Naive B cell (primary cell): ENCODE data around the gene PITPNB. TPM values are rescaled to one million over a fixed set of nuclear protein-coding genes. Genes with fewer than 3 reads are reported as not detected.

Source experiments
- ATAC-seq, 2 donors: fragments of 150-1000 bp; cut with Tn5 transposase; 2 replicates each; pipeline ENCODE4 v1.10.0; 2021; ENCODE audit warnings: low read depth in 2 of 2, mild to moderate bottlenecking in 2 of 2, moderate library complexity in 2 of 2
- DNase-seq: peaks from one replicate; pipeline ENCODE4 v3.0.0; 2022
- H3K27ac Mint-ChIP-seq, 6 donors: one replicate each; pipeline ENCODE4 v1.8.0; 2020 to 2022; ENCODE audit warnings: mild to moderate bottlenecking in 6 of 6, mixed read lengths in 6 of 6, moderate library complexity in 5 of 6, inconsistent platforms in 2 of 6
- H3K27me3 Mint-ChIP-seq, 3 donors: one replicate each; pipeline ENCODE4 v1.8.0; 2021 to 2022; ENCODE audit warnings: mixed read lengths in 3 of 3, mild to moderate bottlenecking in 1 of 3
- H3K36me3 Mint-ChIP-seq, 2 donors: one replicate each; pipeline ENCODE4 v1.8.0; 2020 to 2022; ENCODE audit warnings: mixed read lengths in 2 of 2, inconsistent platforms in 1 of 2, mild to moderate bottlenecking in 1 of 2
- H3K4me1 Mint-ChIP-seq, 3 donors: one replicate each; pipeline ENCODE4 v1.8.0; 2020 to 2022; ENCODE audit warnings: mixed read lengths in 3 of 3, inconsistent platforms in 1 of 3, mild to moderate bottlenecking in 1 of 3, moderate library complexity in 1 of 3
- H3K4me3 Mint-ChIP-seq, 8 donors: one replicate each; pipeline ENCODE4 v1.8.0; 2020 to 2022; ENCODE audit warnings: mild to moderate bottlenecking in 8 of 8, mixed read lengths in 8 of 8, moderate library complexity in 8 of 8, inconsistent platforms in 2 of 8
- H3K9me3 Mint-ChIP-seq, 7 donors: one replicate each; pipeline ENCODE4 v1.8.0; 2020 to 2022; ENCODE audit warnings: mixed read lengths in 7 of 7, mild to moderate bottlenecking in 5 of 7, inconsistent platforms in 2 of 7, moderate library complexity in 1 of 7
- polyA plus RNA-seq, 6 donors: library from polyadenylated mRNA; unstranded; fragments of 300-500 nt; fragmentation: Illumina TruSeq; gene quantifications; one replicate each; pipeline ENCODE4 v1.2.3, GENCODE V29; 2021; ENCODE audit warnings: low read depth in 6 of 6

The PITPNB gene
- polyA plus RNA-seq, 6 donors from 2014 or later = 55.7 to 77.5 (median 67.3) TPM

DNA sequence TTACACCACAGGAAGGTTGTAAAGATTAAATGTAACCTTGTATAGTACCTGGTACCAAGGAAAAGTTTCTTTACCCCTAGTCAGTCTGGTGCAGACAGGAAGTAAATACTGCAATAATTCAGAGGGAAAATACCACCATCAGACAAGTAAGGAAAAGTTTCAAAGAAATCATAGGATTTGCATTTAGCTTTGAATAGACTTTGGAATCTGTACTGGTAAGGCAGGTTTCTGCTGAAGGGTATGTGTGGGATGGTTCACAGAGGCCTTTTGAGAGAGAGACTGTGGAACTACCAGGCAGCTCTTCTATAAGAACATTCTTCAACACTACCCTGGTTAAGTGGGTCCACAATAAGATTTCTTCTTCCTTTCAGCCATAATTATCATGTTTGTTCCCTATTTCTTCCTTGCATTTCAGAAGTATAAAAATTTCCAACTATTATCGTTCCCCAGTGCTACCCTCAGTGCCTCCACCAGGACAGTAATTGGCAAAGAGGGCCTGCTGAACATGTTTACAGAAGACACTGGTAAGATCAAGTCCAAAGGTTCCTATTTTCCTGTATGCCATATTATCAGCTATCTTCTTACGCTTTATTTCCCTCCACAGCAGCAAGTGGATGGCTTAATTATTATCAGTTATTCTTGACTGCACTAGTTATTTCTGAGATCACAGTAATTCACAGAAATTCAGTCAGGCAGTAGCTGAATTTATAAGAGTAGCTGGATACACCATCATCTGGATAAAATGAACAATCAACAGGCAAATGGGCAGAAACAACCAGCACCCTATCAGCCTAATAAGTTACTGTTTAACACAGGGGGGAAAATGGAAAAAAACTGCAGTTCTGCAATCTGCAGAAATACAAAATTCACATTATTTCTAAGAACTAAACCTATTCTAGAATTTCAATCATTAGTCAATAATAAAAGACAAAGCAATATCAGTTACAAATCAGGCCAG, 48.5 kb downstream of the PITPNB start:
- ATAC-seq = no peak
- no peaks in the 10 kb centered on the region for H3K9me3 Mint-ChIP-seq
- H3K27ac Mint-ChIP-seq = peak overlapping the region in 3 of 6 donors; percentile 6 to 53 (median 8)
- H3K36me3 Mint-ChIP-seq = peaks cover 7 to 14% of the 10 kb centered on the region in 2 donors
- DNase-seq = no peak
- H3K4me1 Mint-ChIP-seq = peaks cover 12 to 25% (median 20%) of the 10 kb centered on the region in 3 donors
- H3K27me3 Mint-ChIP-seq = no peaks in the 10 kb centered on the region
- H3K4me3 Mint-ChIP-seq = no peak overlapping the region

DNA sequence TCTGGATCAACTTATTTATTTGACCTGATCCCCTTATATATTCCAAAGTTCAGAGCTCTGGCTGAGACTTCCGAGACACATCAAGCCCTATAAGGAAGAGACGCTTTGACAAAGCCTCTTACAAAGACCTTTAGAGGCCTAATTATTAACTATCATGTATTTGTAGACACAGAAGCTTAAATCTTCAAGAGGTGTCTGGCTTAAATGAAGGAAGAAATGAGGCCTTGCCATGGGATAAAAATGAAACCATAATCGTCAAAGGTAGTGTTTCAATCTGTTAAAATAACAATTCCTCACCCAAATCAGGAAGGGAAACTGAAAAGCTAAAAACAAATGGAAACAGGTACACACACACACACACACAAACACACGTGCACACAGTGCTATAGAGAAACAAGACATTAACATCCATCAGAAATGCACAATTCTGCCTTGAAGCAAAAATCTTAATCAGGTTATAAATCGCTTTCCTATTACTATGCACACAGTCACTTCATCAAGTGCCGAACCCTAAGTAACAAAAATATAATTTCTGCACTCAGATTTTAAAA, 50.2 kb downstream of the PITPNB start:
- Mint-ChIP-seq H3K27ac (peak overlapping the region in 3 of 6 donors; percentile 1 to 69 (median 27)), H3K36me3 (peaks cover 7 to 14% of the 10 kb centered on the region in 2 donors)

GRCh38 chr22:27867953-27868731, 50.9 kb downstream of the PITPNB start:
- Mint-ChIP-seq H3K4me1 (peaks cover 9 to 25% (median 12%) of the 10 kb centered on the region in 3 donors), H3K27ac (peak overlapping the region in 3 of 6 donors; percentile 1 to 77 (median 17)), H3K9me3 (no peaks in the 10 kb centered on the region), H3K4me3 (no peak overlapping the region), H3K27me3 (no peaks in the 10 kb centered on the region), H3K36me3 (peaks cover 7 to 14% of the 10 kb centered on the region in 2 donors)
- no peak for ATAC-seq
- no peak for DNase-seq

More for the DNA sequence above, 50.2 kb downstream of the PITPNB start:
- ATAC-seq (no peak), DNase-seq (no peak)
- Mint-ChIP-seq H3K27me3 (no peaks in the 10 kb centered on the region), H3K4me3 (no peak overlapping the region), H3K9me3 (no peaks in the 10 kb centered on the region), H3K4me1 (peaks cover 9 to 25% (median 12%) of the 10 kb centered on the region in 3 donors)

- Mint-ChIP-seq H3K4me3 (no peak overlapping the region), H3K27ac (peak overlapping the region in 4 of 6 donors; percentile 1 to 85 (median 70)), H3K27me3 (no peaks in the 10 kb centered on the region), H3K9me3 (no peaks in the 10 kb centered on the region), H3K4me1 (peaks cover 9 to 25% (median 12%) of the 10 kb centered on the region in 3 donors), H3K36me3 (peaks cover 7 to 14% of the 10 kb centered on the region in 2 donors)
- ATAC-seq (no peak), DNase-seq (no peak)
Measured at GRCh38 chr22:27867085-27867952, 51.7 kb downstream of the PITPNB start.

- no peaks in the 10 kb centered on the region for H3K27me3 Mint-ChIP-seq
- H3K36me3 Mint-ChIP-seq = peaks cover 7 to 18% of the 10 kb centered on the region in 2 donors
- H3K4me3 Mint-ChIP-seq = no peak overlapping the region
- no peaks in the 10 kb centered on the region for H3K9me3 Mint-ChIP-seq
- no peak for ATAC-seq
- H3K4me1 Mint-ChIP-seq = peaks cover 9 to 23% (median 10%) of the 10 kb centered on the region in 3 donors
- DNase-seq = no peak
- peak overlapping the region in 3 of 6 donors; percentile 1 to 83 (median 80) for H3K27ac Mint-ChIP-seq
Measured at GRCh38 chr22:27866135-27867084, 52.6 kb downstream of the PITPNB start.

DNA sequence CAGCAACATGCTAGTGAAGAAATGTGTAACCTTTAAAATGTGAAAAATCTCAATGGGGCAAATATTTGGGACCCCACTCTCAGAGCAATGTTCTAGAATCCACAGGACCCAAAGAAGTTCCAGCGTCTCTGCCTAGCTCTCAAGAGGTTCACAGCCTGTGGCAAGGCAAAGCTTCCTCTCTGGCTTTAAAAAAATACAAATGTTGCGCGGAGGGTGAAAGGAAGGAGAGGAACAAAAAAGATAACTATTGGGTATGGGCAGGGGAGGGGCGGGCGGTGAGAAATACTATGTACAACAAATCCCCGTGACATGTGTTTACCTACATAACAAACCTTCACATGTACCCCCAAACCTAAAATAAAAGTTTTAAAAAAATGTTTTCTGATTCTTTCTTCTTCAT, 53.6 kb downstream of the PITPNB start:
- H3K4me1 Mint-ChIP-seq = peaks cover 8 to 21% (median 9%) of the 10 kb centered on the region in 3 donors
- DNase-seq (no peak), ATAC-seq (no peak)
- H3K9me3 Mint-ChIP-seq = no peaks in the 10 kb centered on the region
- no peaks in the 10 kb centered on the region for H3K27me3 Mint-ChIP-seq
- H3K4me3 Mint-ChIP-seq = no peak overlapping the region
- H3K36me3 Mint-ChIP-seq = peaks cover under 1 to 13% of the 10 kb centered on the region in 2 donors
- H3K27ac Mint-ChIP-seq = peak overlapping the region in 1 of 6 donors; percentile 83

- ATAC-seq (no peak), DNase-seq (no peak)
- peaks cover 12 to 13% of the 10 kb centered on the region in 2 donors for H3K36me3 Mint-ChIP-seq
- H3K9me3 Mint-ChIP-seq = no peaks in the 10 kb centered on the region
- H3K4me3 Mint-ChIP-seq = no peak overlapping the region
- peak overlapping the region in 1 of 6 donors; percentile 7 for H3K27ac Mint-ChIP-seq
- H3K27me3 Mint-ChIP-seq = no peaks in the 10 kb centered on the region
- peaks cover 4 to 8% (median 4%) of the 10 kb centered on the region in 3 donors for H3K4me1 Mint-ChIP-seq
Measured at GRCh38 chr22:27863556-27863955, 55.5 kb downstream of the PITPNB start.

DNA sequence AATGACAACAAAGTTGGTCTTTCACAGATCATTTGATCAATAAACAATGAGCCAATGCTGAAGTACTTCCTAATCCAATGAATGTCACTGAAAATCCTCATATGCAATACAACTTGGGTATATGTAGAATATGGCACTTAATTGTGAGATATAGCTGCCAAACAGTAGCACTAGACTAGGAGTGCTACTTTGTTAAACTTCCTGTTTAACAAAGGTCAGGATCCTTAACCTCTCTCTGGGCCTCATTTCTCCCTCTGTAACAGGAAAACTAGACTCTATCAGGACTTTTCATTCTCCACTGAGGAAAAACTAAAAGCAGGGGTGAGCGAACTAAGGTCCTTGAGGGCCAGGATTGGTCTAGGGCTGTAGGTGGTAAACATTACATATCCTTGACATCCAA, 56.1 kb downstream of the PITPNB start:
- no peaks in the 10 kb centered on the region for H3K27me3 Mint-ChIP-seq
- H3K4me1 Mint-ChIP-seq = peaks cover 0 to 4% (median 4%) of the 10 kb centered on the region in 3 donors
- H3K27ac Mint-ChIP-seq = peak overlapping the region in 1 of 6 donors; percentile 7
- peaks cover 16 to 18% of the 10 kb centered on the region in 2 donors for H3K36me3 Mint-ChIP-seq
- DNase-seq (no peak), ATAC-seq (no peak)
- H3K4me3 Mint-ChIP-seq = no peak overlapping the region
- no peaks in the 10 kb centered on the region for H3K9me3 Mint-ChIP-seq

- Mint-ChIP-seq H3K36me3 (peaks cover 24 to 32% of the 10 kb centered on the region in 2 donors), H3K9me3 (no peaks in the 10 kb centered on the region), H3K27ac (peak overlapping the region in 1 of 6 donors; percentile 26), H3K4me1 (no peaks in the 10 kb centered on the region), H3K27me3 (no peaks in the 10 kb centered on the region), H3K4me3 (no peak overlapping the region)
- DNase-seq = no peak
- ATAC-seq = no peak
Measured at GRCh38 chr22:27859336-27859735, 59.7 kb downstream of the PITPNB start.

DNA sequence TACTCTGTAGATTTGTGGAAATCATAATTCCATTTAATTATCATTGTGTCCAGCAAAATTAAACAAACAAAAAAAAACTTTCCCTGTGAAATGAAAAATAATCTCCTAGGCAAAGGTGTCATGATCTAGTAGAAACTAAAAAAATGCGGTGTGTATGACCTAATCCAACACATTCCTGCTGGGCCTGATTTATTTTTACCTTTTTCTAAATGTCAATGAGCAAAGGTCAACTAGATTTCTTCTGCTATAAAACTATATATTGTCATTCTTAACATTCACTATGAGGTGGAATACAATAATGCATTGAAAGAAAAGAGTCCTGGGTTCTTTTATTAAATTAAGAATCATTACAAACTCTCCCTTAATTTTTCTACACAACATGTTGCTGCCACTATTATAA, 60.4 kb downstream of the PITPNB start:
- Mint-ChIP-seq H3K36me3 (peaks cover 30 to 38% of the 10 kb centered on the region in 2 donors), H3K4me3 (no peak overlapping the region), H3K27ac (peak overlapping the region in 1 of 6 donors; percentile 46), H3K9me3 (no peaks in the 10 kb centered on the region), H3K4me1 (no peaks in the 10 kb centered on the region), H3K27me3 (no peaks in the 10 kb centered on the region)
- DNase-seq (no peak), ATAC-seq (no peak)

DNA sequence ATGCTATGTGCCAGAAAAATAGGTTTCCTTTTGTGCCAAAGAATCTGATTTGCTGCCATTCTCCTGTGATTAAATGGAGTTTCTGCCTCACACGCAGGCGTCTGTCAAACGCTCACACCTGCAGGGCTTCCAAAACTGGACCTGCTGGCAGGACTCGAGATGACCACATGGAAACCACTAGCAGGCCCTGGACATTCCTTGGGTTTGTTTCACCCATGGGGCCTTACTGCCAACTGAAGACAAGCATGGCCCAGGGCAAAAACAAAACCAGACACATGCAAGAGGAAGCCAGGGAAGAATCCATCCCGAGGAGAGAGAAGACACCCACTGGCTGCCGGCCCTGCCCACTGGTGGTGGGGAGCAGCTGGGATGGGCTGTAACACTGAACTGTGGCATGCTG, 61.6 kb downstream of the PITPNB start:
- H3K36me3 Mint-ChIP-seq = peaks cover 38 to 45% of the 10 kb centered on the region in 2 donors
- H3K27me3 Mint-ChIP-seq = no peaks in the 10 kb centered on the region
- no peaks in the 10 kb centered on the region for H3K9me3 Mint-ChIP-seq
- no peak overlapping the region for H3K27ac Mint-ChIP-seq
- no peak for ATAC-seq
- no peaks in the 10 kb centered on the region for H3K4me1 Mint-ChIP-seq
- no peak for DNase-seq
- H3K4me3 Mint-ChIP-seq = no peak overlapping the region
